AG10803 (cell line): ENCODE measurements around the gene COX10.

Source experiments
- DNase-seq: peaks from one replicate; pipeline ENCODE4 v3.0.0; 2010; ENCODE audit warnings: low read depth
- H3K4me3 ChIP-seq: 2 replicates; pipeline ENCODE4 v1.5.1; 2011; ENCODE audit warnings: mild to moderate bottlenecking, low read length, control low read depth
- CTCF ChIP-seq: conservative IDR thresholded peaks from 2 replicates; pipeline ENCODE4 v1.5.1; 2011; ENCODE audit warnings: mild to moderate bottlenecking, low read length, control low read depth, inconsistent platforms

The COX10 gene

GRCh38 chr17:14201988-14202380, 132.7 kb downstream of the COX10 start:
- no peak for TF ChIP-seq CTCF
- DNase-seq = no peak
- H3K4me3 ChIP-seq = no peak overlapping the region

GRCh38 chr17:14202388-14203166, 133.3 kb downstream of the COX10 start:
- no peak for TF ChIP-seq CTCF
- no peak for DNase-seq
- H3K4me3 ChIP-seq = no peak overlapping the region

GRCh38 chr17:14203388-14203787, 134.1 kb downstream of the COX10 start:
- no peak for DNase-seq
- no peak overlapping the region for H3K4me3 ChIP-seq
- peak; percentile 37; the same call in 1 of the 2 replicates for TF ChIP-seq CTCF

- DNase-seq = no peak
- TF ChIP-seq CTCF = no peak
- no peak overlapping the region for H3K4me3 ChIP-seq
These were observed 134.8 kb downstream of the COX10 start for GRCh38 chr17:14204084-14204483.

- no peak for DNase-seq
- TF ChIP-seq CTCF = no peak
- no peak overlapping the region for H3K4me3 ChIP-seq
These were observed 135.2 kb downstream of the COX10 start for GRCh38 chr17:14204546-14204945.

GRCh38 chr17:14205380-14205779, 136.1 kb downstream of the COX10 start:
- TF ChIP-seq CTCF = no peak
- no peak overlapping the region for H3K4me3 ChIP-seq
- DNase-seq = no peak

- DNase-seq = no peak
- TF ChIP-seq CTCF = no peak
- H3K4me3 ChIP-seq = no peak overlapping the region
These were observed 136.7 kb downstream of the COX10 start for GRCh38 chr17:14205992-14206461.
